ENCODE measurements around the gene HHEX.
"Not testable (repeated sequence)": the region's sequence is repeated elsewhere in the genome, so short reads cannot be mapped to it uniquely, and the experiment has no call there.

The HHEX gene

GRCh38 chr10:92689663-92690210, at the start of gene HHEX:
TSS of gene HHEX (plus strand) at chr10:92689955. CDS start at chr10:92689987, 32 bp downstream.
- DNase-seq (ENCODE audit: low read depth) = peak; percentile 96
- H3K4me3 ChIP-seq (ENCODE audit: low read depth, low read length) = peak within 1 kb of the TSS; percentile 94
- TF ChIP-seq MYC (IDR thresholded peaks at IDR 0.05; ENCODE audit: low read depth, low read length) (peak; percentile 36; the same call in 1 of the 2 replicates), POLR2A (IDR thresholded peaks at IDR 0.05; ENCODE audit: extremely low read depth, insufficient read length) (peak; percentile 97), CTCF (IDR thresholded peaks at IDR 0.05; ENCODE audit: low read depth, low read length) (no peak), MAX (IDR thresholded peaks at IDR 0.05; ENCODE audit: low read depth, low read length) (no peak)

GRCh38 chr10:92640107-92640506, 49.6 kb upstream of the HHEX start:
- H3K4me3 ChIP-seq (ENCODE audit: low read depth, low read length) = no peak overlapping the region
- no peak for DNase-seq (ENCODE audit: low read depth)
- no peak for TF ChIP-seq MYC (IDR thresholded peaks at IDR 0.05; ENCODE audit: low read depth, low read length)
- no peak for TF ChIP-seq MAX (IDR thresholded peaks at IDR 0.05; ENCODE audit: low read depth, low read length)
- TF ChIP-seq POLR2A (IDR thresholded peaks at IDR 0.05; ENCODE audit: extremely low read depth, insufficient read length) = no peak

- H3K4me3 ChIP-seq (ENCODE audit: low read depth, low read length) = no peak overlapping the region
- no peak for TF ChIP-seq MYC (IDR thresholded peaks at IDR 0.05; ENCODE audit: low read depth, low read length)
- TF ChIP-seq POLR2A (IDR thresholded peaks at IDR 0.05; ENCODE audit: extremely low read depth, insufficient read length) = no peak
- TF ChIP-seq MAX (IDR thresholded peaks at IDR 0.05; ENCODE audit: low read depth, low read length) = no peak
- TF ChIP-seq CTCF (IDR thresholded peaks at IDR 0.05; ENCODE audit: low read depth, low read length) = no peak
- DNase-seq (ENCODE audit: low read depth) = no peak
These were observed 48.3 kb upstream of the HHEX start for GRCh38 chr10:92641492-92641891.

GRCh38 chr10:92644921-92645320, 44.8 kb upstream of the HHEX start:
- DNase-seq (ENCODE audit: low read depth) = no peak
- TF ChIP-seq MYC (IDR thresholded peaks at IDR 0.05; ENCODE audit: low read depth, low read length) = no peak
- TF ChIP-seq POLR2A (IDR thresholded peaks at IDR 0.05; ENCODE audit: extremely low read depth, insufficient read length) = no peak
- no peak for TF ChIP-seq CTCF (IDR thresholded peaks at IDR 0.05; ENCODE audit: low read depth, low read length)
- no peak for TF ChIP-seq MAX (IDR thresholded peaks at IDR 0.05; ENCODE audit: low read depth, low read length)
- no peak overlapping the region for H3K4me3 ChIP-seq (ENCODE audit: low read depth, low read length)

GRCh38 chr10:92650864-92651263, 38.9 kb upstream of the HHEX start:
- not testable (repeated sequence) for H3K4me3 ChIP-seq (ENCODE audit: low read depth, low read length); DNase-seq (ENCODE audit: low read depth)

GRCh38 chr10:92655426-92655825, 34.3 kb upstream of the HHEX start:
- TF ChIP-seq MYC (IDR thresholded peaks at IDR 0.05; ENCODE audit: low read depth, low read length) (no peak), POLR2A (IDR thresholded peaks at IDR 0.05; ENCODE audit: extremely low read depth, insufficient read length) (no peak), CTCF (IDR thresholded peaks at IDR 0.05; ENCODE audit: low read depth, low read length) (no peak), MAX (IDR thresholded peaks at IDR 0.05; ENCODE audit: low read depth, low read length) (no peak)
- H3K4me3 ChIP-seq (ENCODE audit: low read depth, low read length) = no peak overlapping the region
- no peak for DNase-seq (ENCODE audit: low read depth)

Measured in NB4 (cell line).